HG03469 (cell line): ENCODE measurements around the gene DPRX.

Experiments used
- ATAC-seq: cut with Tn5 transposase; IDR thresholded peaks from one replicate; pipeline ENCODE4 v1.9.1; 2021; ENCODE audit warnings: mild to moderate bottlenecking, moderate library complexity, moderate number of reproducible peaks; ENCODE audit not compliant: unreplicated experiment

DPRX gene

GRCh38 chr19:53631949-53632407, at the start of gene DPRX:
Gene DPRX, plus strand, starts transcription at chr19:53631999. Its CDS starts 108 bp downstream, at chr19:53632107.
- no peak for ATAC-seq

- no peak for ATAC-seq
These were observed 48.6 kb upstream of the DPRX start for GRCh38 chr19:53583181-53583580.

- no peak for ATAC-seq
These were observed 45.5 kb upstream of the DPRX start for GRCh38 chr19:53586277-53586691.

- no peak for ATAC-seq
These were observed 36.8 kb upstream of the DPRX start for GRCh38 chr19:53594811-53595509.

GRCh38 chr19:53595510-53595867, 36.3 kb upstream of the DPRX start:
- ATAC-seq: no peak

GRCh38 chr19:53596056-53596455, 35.7 kb upstream of the DPRX start:
- ATAC-seq: no peak

- ATAC-seq: no peak
These were observed 34.8 kb upstream of the DPRX start for GRCh38 chr19:53597023-53597422.

GRCh38 chr19:53598361-53598760, 33.4 kb upstream of the DPRX start:
- ATAC-seq: no peak

GRCh38 chr19:53600217-53600616, 31.6 kb upstream of the DPRX start:
- ATAC-seq: no peak

- no peak for ATAC-seq
These were observed 25.8 kb upstream of the DPRX start for GRCh38 chr19:53606031-53606430.

GRCh38 chr19:53608381-53608780, 23.4 kb upstream of the DPRX start:
- no peak for ATAC-seq

- ATAC-seq: no peak
These were observed 18.9 kb upstream of the DPRX start for GRCh38 chr19:53612762-53613526.

GRCh38 chr19:53621885-53622740, 9.7 kb upstream of the DPRX start:
- no peak for ATAC-seq

GRCh38 chr19:53624771-53625545, 6.8 kb upstream of the DPRX start:
- no peak for ATAC-seq

GRCh38 chr19:53626486-53626885, 5.3 kb upstream of the DPRX start:
- no peak for ATAC-seq

GRCh38 chr19:53626976-53627375, 4.8 kb upstream of the DPRX start:
- ATAC-seq: no peak

- no peak for ATAC-seq
These were observed 3.0 kb downstream of the DPRX start for GRCh38 chr19:53634768-53635167.

- ATAC-seq: no peak
These were observed 7.7 kb downstream of the DPRX start for GRCh38 chr19:53639471-53639870.

- no peak for ATAC-seq
These were observed 10.7 kb downstream of the DPRX start for GRCh38 chr19:53642381-53643099.
